Panc1 (cell line): ENCODE data around the gene ITGB2. TPM values are rescaled to one million over a fixed set of nuclear protein-coding genes. Genes with fewer than 3 reads are reported as not detected.

Experiments
- ATAC-seq: fragments of 200-7000 bp; cut with Tn5 transposase; 2 replicates; pipeline ENCODE4 v1.9.1; 2020; ENCODE audit warnings: mild to moderate bottlenecking, moderate library complexity
- BruUV-seq: library from RNA; stranded (reverse); fragments of 400-500 nt; replicated peaks from 2 replicates; lab custom pipeline; 2021; lab: Mats Ljungman, UMichigan
- CTCF ChIA-PET: fragments of 300-600 bp; sonication (Branson Sonifier 250); formaldehyde crosslinking; loops from one replicate; lab custom pipeline; 2022; ENCODE audit warnings: antibody characterized with exemption; lab: Charles Lee
- POLR2A ChIA-PET: fragments of 300-600 bp; sonication (Branson Sonifier 250); formaldehyde crosslinking; loops from one replicate; lab custom pipeline; 2022; ENCODE audit warnings: antibody characterized with exemption; lab: Charles Lee
- DNase-seq: peaks from one replicate; pipeline ENCODE4 v3.0.0-alpha.2; 2010; ENCODE audit warnings: low read depth, low spot score
- H3K27ac ChIP-seq: 2 replicates; pipeline ENCODE4 v1.5.1; 2011; ENCODE audit warnings: mild to moderate bottlenecking, low read length, inconsistent platforms
- H3K27me3 ChIP-seq: fragments of 200-500 bp; sonication (Bioruptor generic); 2 replicates; pipeline ENCODE4 v1.6.0; 2014; ENCODE audit warnings: low read length, inconsistent platforms; ENCODE audit not compliant: control insufficient read depth, insufficient read depth
- H3K36me3 ChIP-seq: fragments of 200-500 bp; sonication (Bioruptor generic); 2 replicates; pipeline ENCODE4 v1.5.1; 2014; ENCODE audit warnings: inconsistent platforms, mild to moderate bottlenecking, low read length, moderate library complexity; ENCODE audit not compliant: control insufficient read depth, insufficient read depth
- H3K4me1 ChIP-seq: 2 replicates; pipeline ENCODE4 v1.5.1; 2011; ENCODE audit warnings: inconsistent platforms, mild to moderate bottlenecking, low read length, moderate library complexity; ENCODE audit not compliant: control insufficient read depth, insufficient read depth
- H3K4me3 ChIP-seq, 2 experiments: 2 replicates each; pipeline ENCODE4 v1.5.1; 2011 to 2012; ENCODE audit warnings: low read depth in 2 of 2, low read length in 2 of 2, mild to moderate bottlenecking in 2 of 2, inconsistent platforms in 1 of 2, moderate library complexity in 1 of 2
- H3K9me3 ChIP-seq: fragments of 200-500 bp; sonication (Bioruptor generic); 2 replicates; pipeline ENCODE4 v1.5.1; 2014; ENCODE audit warnings: low read depth, mild to moderate bottlenecking, inconsistent platforms, low read length, moderate library complexity; ENCODE audit not compliant: control insufficient read depth, insufficient read depth
- CTCF ChIP-seq: fragments of 450-650 bp; IDR thresholded peaks from 2 replicates; pipeline ENCODE4 v1.5.1; 2017; ENCODE audit warnings: mild to moderate bottlenecking
- POLR2AphosphoS5 ChIP-seq: IDR thresholded peaks from 2 replicates; pipeline ENCODE4 v1.6.1; 2012; ENCODE audit warnings: mild to moderate bottlenecking, low read depth, low read length, moderate library complexity
- REST ChIP-seq, 2 experiments: IDR thresholded peaks; 2 replicates each; pipeline ENCODE4 v1.6.1; 2011 to 2012; ENCODE audit warnings: low read depth in 2 of 2, control low read depth in 1 of 2, low read length in 1 of 2, mild to moderate bottlenecking in 1 of 2, moderate library complexity in 1 of 2; ENCODE audit not compliant: insufficient read depth in 1 of 2
- SIN3A ChIP-seq: IDR thresholded peaks from 2 replicates; pipeline ENCODE4 v1.6.1; 2012; ENCODE audit warnings: low read depth, mild to moderate bottlenecking, low read length, moderate library complexity, borderline replicate concordance; ENCODE audit not compliant: insufficient read depth
- TCF7L2 ChIP-seq: IDR thresholded peaks from 2 replicates; pipeline ENCODE4 v1.6.1; 2011; ENCODE audit warnings: mild to moderate bottlenecking, low read depth, low read length, inconsistent platforms
- in situ Hi-C: cut with HindIII; loops from 2 replicates; pipeline ENCODE4 v1.10.0; 2016; ENCODE audit warnings: low sequenced_read_pairs, low pct_unique_long_range_greater_than_20kb
- intact Hi-C: fragments of 100-400 bp; cut with micrococcal nuclease; formaldehyde crosslinking; loops from one replicate; pipeline ENCODE4 v1.10.0; 2022; ENCODE audit not compliant: unreplicated experiment
- total RNA-seq: library from RNA; stranded (reverse); gene quantifications from one replicate; pipeline ENCODE4 v1.2.1, GENCODE V29; 2021; ENCODE audit not compliant: unreplicated experiment

Gene ITGB2
- total RNA-seq, 1 experiment from 2014 or later, result 3.0 TPM

- peaks cover 18% of the 10 kb centered on the region for H3K4me1 ChIP-seq
- ChIA-PET POLR2A (no interaction called here), CTCF (no interaction called here)
- peaks cover 5% of the 10 kb centered on the region for H3K36me3 ChIP-seq
- TF ChIP-seq REST (IDR thresholded peaks at IDR 0.05; ENCODE audit: insufficient read depth in 1 of 2, low read depth in 2 of 2, low read length in 1 of 2) (no peak), TCF7L2 (no peak), SIN3A (no peak), CTCF (no peak), POLR2AphosphoS5 (no peak)
- H3K27ac ChIP-seq, result no peak overlapping the region
- intact Hi-C loops, result no loop called here
- no TSS peak for BruUV-seq
- DNase-seq (no peak), ATAC-seq (no peak)
- no peak overlapping the region for H3K4me3 ChIP-seq
- no peaks in the 10 kb centered on the region for H3K27me3 ChIP-seq
- no peaks in the 10 kb centered on the region for H3K9me3 ChIP-seq
- in situ Hi-C loops, result no loop called here
These were observed 71.7 kb downstream of the ITGB2 start for GRCh38 chr21:44848821-44849521.

GRCh38 chr21:44847261-44848056 is 73.2 kb downstream of the ITGB2 start:
- in situ Hi-C loops, result no loop called here
- H3K4me3 ChIP-seq, result no peak overlapping the region
- no peak for DNase-seq
- 0 out of 2 replicates have a peak overlapping the region, but pooled peaks have one; percentile 7 for H3K27ac ChIP-seq
- H3K9me3 ChIP-seq, result no peaks in the 10 kb centered on the region
- peak; percentile 10; the same call in 1 of the 2 replicates for ATAC-seq
- H3K27me3 ChIP-seq, result no peaks in the 10 kb centered on the region
- peaks cover 15% of the 10 kb centered on the region for H3K4me1 ChIP-seq
- intact Hi-C loops, result no loop called here
- no peak for TF ChIP-seq POLR2AphosphoS5
- no peak for TF ChIP-seq REST (IDR thresholded peaks at IDR 0.05; ENCODE audit: insufficient read depth in 1 of 2, low read depth in 2 of 2, low read length in 1 of 2)
- CTCF ChIA-PET, result no interaction called here
- peaks cover 5% of the 10 kb centered on the region for H3K36me3 ChIP-seq
- BruUV-seq, result no TSS peak
- POLR2A ChIA-PET, result interaction anchor here (0.7 kb wide), 1 partner anchor 18 kb away, joined by 4 read pairs; no protein-coding TSS in a partner anchor
